IPS-18a (cell line): ENCODE data around the gene NEDD8.

Source experiments
- H3K27ac ChIP-seq: one replicate; pipeline ENCODE4 v1.5.1; 2013; ENCODE audit warnings: low read length
- H3K27me3 ChIP-seq: one replicate; pipeline ENCODE4 v1.6.1; 2013; ENCODE audit warnings: mild to moderate bottlenecking, low read length; ENCODE audit not compliant: control insufficient read depth, insufficient read depth
- H3K36me3 ChIP-seq: one replicate; pipeline ENCODE4 v1.6.1; 2013; ENCODE audit warnings: low read depth, low read length; ENCODE audit not compliant: control insufficient read depth
- H3K4me1 ChIP-seq: one replicate; pipeline ENCODE4 v1.6.1; 2013; ENCODE audit warnings: low read depth, low read length; ENCODE audit not compliant: control insufficient read depth
- H3K4me3 ChIP-seq: one replicate; pipeline ENCODE4 v1.5.1; 2013; ENCODE audit warnings: low read length
- H3K9ac ChIP-seq: one replicate; pipeline ENCODE4 v1.6.1; 2013; ENCODE audit warnings: mild to moderate bottlenecking, low read length, moderate library complexity
- H3K9me3 ChIP-seq: one replicate; pipeline ENCODE4 v1.6.1; 2013; ENCODE audit warnings: low read depth, low read length; ENCODE audit not compliant: control insufficient read depth

Gene NEDD8

DNA sequence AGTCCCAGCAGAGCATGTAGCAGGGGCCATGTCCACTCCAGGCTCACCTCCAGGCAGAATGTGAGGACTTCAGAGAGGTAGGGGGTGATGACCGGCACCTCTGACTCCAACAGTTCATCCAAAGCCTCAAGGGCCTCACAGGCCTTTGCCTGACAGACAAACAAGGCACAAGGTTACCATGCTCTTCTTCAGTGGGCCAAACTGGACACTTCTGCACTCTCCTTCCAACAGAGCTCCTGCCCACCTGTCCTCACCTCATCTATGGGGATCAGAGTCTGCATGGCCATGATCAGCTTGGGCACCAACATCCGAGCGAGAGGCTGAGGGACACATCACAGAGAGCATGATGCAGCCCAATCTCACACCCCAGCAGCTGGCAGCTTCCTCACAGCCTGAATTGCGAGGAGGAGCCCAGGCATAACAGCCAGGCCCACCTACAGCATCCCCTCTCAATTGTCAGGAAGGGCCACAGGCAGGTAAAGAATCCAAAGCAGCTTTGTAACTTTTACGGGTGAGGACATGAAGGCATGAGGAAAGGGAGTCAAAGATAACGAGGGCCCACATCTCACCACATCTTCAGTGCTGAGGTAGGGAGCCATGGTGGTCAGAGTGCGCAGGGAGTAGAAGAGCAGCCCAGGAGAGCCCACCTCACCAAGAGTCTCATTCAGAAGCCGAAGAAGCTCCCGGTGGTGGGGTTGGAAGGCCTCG, 45.2 kb downstream of the NEDD8 start:
- Histone ChIP-seq H3K36me3 (peaks cover 58% of the 10 kb centered on the region), H3K9ac (no peak overlapping the region), H3K4me1 (peaks cover 6% of the 10 kb centered on the region), H3K4me3 (no peak overlapping the region), H3K27me3 (no peaks in the 10 kb centered on the region), H3K9me3 (no peaks in the 10 kb centered on the region), H3K27ac (no peak overlapping the region)

DNA sequence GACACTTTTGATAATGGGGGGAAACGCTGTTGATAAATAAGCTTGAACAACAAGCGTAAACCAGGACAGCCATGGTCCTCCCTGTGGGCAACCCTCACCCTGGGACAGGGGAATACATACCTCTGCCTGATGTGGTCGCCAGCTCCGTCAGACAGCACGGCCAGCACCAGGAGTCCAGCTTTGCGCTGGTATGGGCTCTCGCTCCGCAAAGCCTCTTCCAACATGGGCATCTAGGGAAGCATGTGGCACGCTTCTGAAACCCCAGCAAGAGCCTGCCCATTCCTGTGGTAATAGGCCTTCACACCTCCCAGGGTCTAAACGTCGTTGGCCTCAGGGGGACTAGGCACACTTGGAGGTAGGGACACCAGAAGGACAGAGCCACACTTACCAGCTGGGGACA, 46.4 kb downstream of the NEDD8 start:
- peaks cover 65% of the 10 kb centered on the region for H3K36me3 ChIP-seq
- H3K27me3 ChIP-seq = no peaks in the 10 kb centered on the region
- no peak overlapping the region for H3K4me3 ChIP-seq
- no peak overlapping the region for H3K9ac ChIP-seq
- H3K4me1 ChIP-seq = peaks cover 6% of the 10 kb centered on the region
- H3K9me3 ChIP-seq = no peaks in the 10 kb centered on the region
- H3K27ac ChIP-seq = no peak overlapping the region

DNA sequence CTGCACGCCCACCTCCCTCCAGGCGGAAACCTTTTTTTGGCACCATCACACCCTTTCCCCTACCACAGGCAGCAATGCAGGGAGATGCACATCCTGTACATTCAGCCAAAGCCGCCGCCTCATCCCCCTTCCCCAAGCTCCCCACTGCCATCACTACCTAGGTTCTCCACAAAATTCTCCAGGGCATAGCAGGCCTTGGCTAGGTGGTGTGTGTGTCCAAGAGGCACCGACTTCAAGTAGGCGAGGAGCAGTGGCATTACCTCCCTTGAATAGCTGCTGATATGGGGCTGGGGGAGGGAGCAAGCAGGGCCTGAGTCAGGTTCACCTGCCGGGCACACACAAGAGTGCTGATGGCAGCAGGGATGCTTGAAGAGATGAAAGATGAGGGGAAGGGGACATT, 47.1 kb downstream of the NEDD8 start:
- Histone ChIP-seq H3K9ac (no peak overlapping the region), H3K9me3 (no peaks in the 10 kb centered on the region), H3K27ac (no peak overlapping the region), H3K4me1 (peaks cover 6% of the 10 kb centered on the region), H3K27me3 (no peaks in the 10 kb centered on the region), H3K4me3 (no peak overlapping the region), H3K36me3 (peaks cover 71% of the 10 kb centered on the region)

DNA sequence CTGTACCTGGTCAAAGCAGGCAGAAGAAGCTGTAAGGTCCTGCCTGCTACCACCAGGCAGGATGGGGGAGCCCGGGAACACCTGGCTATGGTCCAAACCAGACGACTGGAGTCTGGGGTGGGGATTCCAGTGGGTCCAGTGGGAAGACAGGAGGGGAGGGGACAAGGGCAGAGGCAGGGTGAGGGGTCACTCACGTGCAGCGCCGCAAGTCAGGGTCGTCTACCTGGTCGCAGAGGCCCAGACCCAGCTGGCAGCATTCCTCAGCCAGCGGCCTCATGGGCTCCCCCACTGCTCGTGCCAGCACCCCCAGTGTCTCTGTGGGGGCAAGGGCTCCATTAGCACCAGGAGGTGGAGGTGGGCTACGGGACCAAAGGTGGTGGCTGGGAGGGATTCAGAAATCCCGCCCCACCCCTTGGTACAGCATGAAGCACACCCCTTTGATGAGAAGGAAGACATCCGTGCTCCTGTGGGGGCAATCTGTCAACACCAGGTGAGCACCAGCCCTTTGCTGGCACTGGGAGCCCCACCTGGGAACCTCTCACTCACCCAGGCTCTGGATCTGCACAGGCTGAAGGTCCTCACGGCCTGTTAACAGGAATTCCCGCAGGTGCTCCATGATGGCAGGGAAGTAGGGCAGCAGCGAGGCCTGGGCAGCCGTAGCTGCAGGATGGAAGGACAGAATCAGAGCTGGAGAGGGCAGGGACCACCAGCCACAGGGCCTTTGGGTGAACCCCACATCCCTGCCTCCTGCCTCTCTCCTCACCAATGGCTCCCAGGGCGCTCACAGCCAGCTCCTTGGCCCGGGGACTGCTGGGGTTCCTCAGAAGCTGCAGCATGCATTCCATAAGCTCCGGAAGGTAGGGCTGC, 47.8 kb downstream of the NEDD8 start:
- peaks cover 6% of the 10 kb centered on the region for H3K4me1 ChIP-seq
- H3K9ac ChIP-seq = no peak overlapping the region
- H3K27me3 ChIP-seq = no peaks in the 10 kb centered on the region
- no peak overlapping the region for H3K27ac ChIP-seq
- no peaks in the 10 kb centered on the region for H3K9me3 ChIP-seq
- peaks cover 77% of the 10 kb centered on the region for H3K36me3 ChIP-seq
- no peak overlapping the region for H3K4me3 ChIP-seq

DNA sequence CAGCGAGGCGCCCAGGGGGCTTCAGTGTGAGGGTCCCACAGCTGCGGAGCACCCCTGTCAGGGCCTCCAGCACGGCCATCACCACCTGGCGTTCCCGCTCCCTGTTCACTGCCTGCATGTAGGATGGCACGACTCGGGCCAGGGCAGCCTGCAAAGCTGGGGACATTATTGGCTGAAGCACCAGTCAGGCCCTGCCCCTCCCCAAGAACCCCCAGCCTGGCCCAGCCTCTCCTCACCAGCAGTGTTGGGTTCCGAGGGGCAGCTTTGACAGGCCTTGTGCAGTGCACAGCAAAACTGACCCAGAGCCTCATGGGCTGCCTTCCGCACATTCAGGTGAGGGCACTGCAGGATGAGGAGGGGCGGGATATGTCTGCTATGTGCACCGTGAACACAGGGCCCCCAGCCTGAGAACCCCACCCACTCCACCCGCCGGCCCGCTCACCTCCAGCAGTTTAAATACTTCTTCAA, 49.1 kb downstream of the NEDD8 start:
- Histone ChIP-seq H3K4me1 (peaks cover 6% of the 10 kb centered on the region), H3K36me3 (peaks cover 89% of the 10 kb centered on the region), H3K9ac (no peak overlapping the region), H3K27me3 (no peaks in the 10 kb centered on the region), H3K9me3 (no peaks in the 10 kb centered on the region), H3K27ac (no peak overlapping the region), H3K4me3 (no peak overlapping the region)

DNA sequence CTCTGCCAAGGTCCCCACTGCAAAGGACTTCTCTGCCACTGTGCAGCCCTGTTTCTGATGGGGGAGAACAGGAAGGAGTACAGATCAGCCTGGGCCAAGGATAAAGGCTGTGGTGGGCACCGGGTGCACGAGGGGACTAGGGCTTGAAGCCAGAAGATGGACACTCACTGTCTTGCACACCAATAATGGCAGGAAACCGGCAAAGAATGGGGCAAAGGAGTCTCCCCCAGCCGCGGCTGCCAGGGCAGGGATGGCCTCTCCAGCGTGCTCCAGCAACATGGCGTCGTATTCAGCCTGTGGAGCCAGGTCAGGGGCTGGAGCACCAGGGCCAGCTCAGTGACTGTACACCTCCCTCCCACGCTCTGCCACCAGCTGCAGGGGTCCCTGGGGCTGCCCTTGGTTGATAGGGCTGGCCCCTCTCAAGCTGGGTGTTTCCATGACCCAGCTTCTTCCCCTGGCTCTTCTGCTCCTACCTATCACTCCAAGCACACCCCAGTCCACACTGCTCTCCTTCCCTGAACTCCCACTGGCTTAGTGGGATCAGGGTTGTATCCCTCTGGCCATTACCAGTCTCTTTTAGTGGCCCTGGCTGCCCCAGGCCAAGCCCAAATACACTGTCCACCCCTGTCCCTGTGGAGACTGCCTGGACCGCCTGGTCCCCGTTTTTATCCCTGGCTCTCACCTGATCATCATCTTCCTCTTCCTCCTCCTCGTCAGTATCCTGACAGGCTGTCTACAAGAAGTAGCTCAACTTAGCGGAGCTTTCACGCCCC, 49.9 kb downstream of the NEDD8 start:
- no peak overlapping the region for H3K4me3 ChIP-seq
- no peaks in the 10 kb centered on the region for H3K9me3 ChIP-seq
- H3K4me1 ChIP-seq = no peaks in the 10 kb centered on the region
- H3K9ac ChIP-seq = no peak overlapping the region
- peaks cover 93% of the 10 kb centered on the region for H3K36me3 ChIP-seq
- H3K27ac ChIP-seq = no peak overlapping the region
- H3K27me3 ChIP-seq = no peaks in the 10 kb centered on the region

DNA sequence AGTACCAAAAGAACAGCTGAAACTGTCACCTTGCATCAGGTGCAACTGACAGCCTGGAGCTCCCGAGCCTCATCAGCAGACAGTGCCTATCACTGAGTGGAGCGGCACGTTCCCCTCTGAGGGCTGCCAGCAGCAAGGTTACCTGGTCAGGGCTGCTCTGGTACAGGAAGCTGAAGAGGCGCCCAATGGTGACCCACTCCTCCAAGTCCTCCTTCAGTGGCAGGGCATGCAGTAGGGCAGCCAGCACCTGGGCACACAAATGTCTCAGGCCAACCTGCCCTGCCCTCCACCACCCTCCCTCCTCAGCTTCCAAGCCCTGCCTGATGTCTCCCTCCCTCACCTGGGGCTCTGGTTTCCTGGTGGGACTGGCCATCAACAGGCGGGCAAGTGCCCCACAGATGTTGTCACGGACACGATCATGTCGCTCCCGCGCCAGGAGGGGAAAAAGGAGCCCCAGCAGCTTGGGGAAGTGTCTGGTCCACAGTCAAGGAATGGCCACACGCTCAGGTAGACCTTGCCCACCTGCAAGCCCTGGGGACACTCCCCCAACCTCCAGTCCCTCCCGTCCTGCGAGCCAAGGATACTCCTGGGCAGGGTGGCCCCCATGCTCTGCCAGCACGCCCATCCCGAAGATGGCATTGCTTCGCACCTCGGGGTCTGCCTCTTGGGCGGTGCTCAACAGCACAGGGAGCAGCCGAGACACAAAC, 50.6 kb downstream of the NEDD8 start:
- Histone ChIP-seq H3K27ac (no peak overlapping the region), H3K4me1 (no peaks in the 10 kb centered on the region), H3K36me3 (peaks cover 88% of the 10 kb centered on the region), H3K9me3 (no peaks in the 10 kb centered on the region), H3K9ac (no peak overlapping the region), H3K27me3 (no peaks in the 10 kb centered on the region), H3K4me3 (no peak overlapping the region)

DNA sequence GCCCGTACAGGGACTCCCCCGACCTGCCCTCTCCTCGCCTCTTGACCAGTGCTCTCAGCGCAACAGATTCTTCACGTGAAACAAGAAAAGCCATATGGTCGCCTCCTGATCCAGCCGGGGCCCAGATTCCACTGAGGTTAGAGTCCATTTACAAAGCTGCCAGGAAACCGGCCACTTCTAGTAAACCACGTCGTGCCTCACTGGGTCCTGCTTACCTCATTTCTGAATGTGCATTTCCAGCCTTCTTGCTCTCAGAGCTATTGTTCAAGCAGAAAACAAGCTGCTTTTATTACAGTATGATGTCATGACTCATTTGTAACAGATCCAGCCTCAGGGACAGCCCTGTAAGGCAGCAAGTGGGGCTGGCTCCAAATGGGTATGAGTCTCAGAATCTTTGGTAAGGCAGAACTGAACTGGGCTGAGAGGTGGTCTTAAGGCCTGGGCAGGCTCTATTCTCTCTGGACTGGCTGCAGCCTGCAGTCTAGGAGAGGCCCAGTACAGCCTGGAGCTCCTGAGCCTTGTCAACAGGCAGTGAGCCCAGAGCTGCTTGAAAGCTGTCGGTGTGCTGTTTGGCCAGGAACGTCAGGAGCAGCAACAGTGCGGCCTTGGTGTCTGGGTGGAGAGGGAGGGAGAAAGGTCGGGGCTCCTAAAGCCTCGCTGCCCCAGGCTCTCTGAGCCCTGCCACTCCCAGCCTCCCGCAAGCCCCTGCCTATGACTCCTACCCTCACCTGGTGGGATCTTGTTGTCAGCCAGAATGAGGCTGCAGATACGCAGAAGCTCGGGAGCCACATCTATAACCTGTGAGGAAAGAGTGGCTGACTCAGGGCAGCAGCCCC, 52.0 kb downstream of the NEDD8 start:
- Histone ChIP-seq H3K4me1 (no peaks in the 10 kb centered on the region), H3K27ac (no peak overlapping the region), H3K9me3 (no peaks in the 10 kb centered on the region), H3K27me3 (no peaks in the 10 kb centered on the region), H3K36me3 (peaks cover 76% of the 10 kb centered on the region), H3K9ac (no peak overlapping the region), H3K4me3 (no peak overlapping the region)

DNA sequence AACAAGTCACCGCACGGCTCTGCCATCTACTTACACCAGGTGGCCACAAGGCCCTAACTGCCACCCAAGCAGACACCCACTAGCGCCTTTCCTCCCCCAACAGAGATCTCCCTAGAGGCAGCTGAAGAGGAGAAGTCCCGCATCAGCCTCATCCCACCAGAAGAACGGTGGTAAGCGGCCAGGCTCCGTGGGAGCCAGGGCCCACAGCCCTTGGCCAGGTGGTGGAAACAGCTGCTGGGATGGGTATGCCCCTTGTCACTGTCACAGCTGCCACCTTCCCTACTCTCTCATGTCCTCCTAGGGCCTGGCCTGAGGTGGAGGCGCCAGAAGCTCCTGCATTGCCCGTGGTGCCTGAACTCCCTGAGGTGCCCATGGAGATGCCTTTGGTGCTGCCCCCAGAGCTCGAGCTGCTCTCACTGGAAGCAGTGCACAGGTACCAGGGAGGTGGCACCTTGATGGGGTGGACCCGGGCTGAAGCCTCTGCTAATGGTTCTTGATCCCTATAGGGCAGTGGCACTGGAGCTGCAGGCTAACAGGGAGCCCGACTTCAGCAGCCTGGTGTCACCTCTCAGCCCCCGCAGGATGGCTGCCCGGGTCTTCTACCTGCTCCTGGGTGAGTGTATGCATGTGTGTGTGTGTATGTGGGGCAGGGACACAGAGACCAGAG, 52.7 kb downstream of the NEDD8 start:
- H3K4me3 ChIP-seq = no peak overlapping the region
- H3K27ac ChIP-seq = no peak overlapping the region
- H3K4me1 ChIP-seq = no peaks in the 10 kb centered on the region
- H3K27me3 ChIP-seq = no peaks in the 10 kb centered on the region
- H3K9me3 ChIP-seq = no peaks in the 10 kb centered on the region
- no peak overlapping the region for H3K9ac ChIP-seq
- H3K36me3 ChIP-seq = peaks cover 68% of the 10 kb centered on the region
